HG03066 (cell line): Measurements from ENCODE around the gene MXRA7.
"Not testable (repeated sequence)": the region's sequence is repeated elsewhere in the genome, so short reads cannot be mapped to it uniquely, and the experiment has no call there.

Experiments used
- ATAC-seq: cut with Tn5 transposase; IDR thresholded peaks from one replicate; pipeline ENCODE4 v1.9.1; 2021; ENCODE audit warnings: low read depth; ENCODE audit not compliant: unreplicated experiment

Gene MXRA7

DNA sequence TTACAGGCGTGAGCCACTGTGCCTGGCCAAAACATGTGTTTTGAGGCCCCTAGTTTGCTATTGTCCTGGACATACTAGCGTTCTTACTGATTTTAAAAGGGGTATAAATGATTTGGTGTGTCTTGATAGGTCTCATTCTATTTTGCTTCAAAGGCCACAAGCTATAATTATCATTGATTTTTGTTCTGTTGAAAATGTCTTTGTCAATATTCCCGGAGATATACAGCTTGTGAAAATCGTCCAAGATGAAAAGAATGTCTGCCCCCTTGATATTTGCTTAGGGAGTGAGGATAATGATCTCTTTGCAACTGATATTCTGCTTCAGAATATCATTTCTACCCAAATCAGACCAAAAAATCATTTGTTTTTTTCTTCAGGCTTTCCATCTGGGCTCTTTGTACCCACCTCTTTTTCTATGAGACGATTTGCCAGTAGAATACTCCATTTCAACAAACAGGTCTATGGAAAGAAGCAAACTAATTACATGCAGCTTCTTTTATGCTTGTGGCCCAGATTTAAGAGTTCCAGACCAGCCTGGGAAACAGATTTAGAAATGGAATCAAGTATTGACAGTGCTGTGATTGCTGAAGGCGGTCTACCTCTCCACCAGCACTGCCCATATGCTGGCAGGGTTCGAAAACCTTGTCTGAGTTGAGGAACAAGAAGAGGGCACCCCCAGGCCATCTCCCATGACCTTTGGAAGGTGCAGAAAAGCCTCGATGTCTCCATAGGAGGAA is 53.1 kb downstream of the MXRA7 start:
- ATAC-seq = no peak

DNA sequence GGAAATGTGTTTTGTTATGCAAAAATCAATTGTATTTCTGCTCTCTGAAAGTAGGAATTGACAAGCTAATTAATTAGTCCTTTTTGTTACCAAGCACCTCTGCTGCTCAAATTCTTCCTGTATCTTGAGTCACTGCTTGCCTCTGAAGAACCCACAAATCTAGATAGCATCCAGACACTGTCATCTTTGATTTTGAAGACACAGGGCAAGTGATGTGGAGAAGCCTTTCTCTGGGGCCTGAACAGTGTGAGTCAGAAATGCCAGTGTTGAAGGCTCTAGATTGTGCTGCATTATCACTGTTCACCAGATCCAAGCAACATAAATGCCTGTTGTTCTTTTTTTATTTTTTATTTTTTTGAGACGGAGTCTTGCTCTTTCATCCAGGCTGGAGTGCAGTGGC is 56.4 kb downstream of the MXRA7 start:
- no peak for ATAC-seq

DNA sequence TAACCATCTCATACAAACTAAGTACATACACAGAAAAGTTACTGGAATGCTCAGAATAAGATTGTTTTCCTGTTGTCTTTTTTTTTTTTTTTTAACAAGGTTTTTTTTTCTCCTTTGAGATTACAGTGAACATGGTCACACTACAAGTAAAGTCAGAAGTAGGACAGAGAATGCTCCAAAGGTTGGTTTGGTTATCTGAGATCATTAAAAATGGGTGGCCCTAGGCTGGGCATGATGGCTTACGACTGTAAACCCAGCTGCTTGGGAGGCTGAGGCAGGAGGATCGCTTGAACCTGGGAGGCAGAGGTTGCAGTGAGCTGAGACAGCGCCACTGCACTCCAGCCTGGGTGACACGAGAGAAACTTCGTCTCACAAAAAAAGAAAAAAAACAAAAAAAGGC is 60.3 kb downstream of the MXRA7 start:
- ATAC-seq = no peak

DNA sequence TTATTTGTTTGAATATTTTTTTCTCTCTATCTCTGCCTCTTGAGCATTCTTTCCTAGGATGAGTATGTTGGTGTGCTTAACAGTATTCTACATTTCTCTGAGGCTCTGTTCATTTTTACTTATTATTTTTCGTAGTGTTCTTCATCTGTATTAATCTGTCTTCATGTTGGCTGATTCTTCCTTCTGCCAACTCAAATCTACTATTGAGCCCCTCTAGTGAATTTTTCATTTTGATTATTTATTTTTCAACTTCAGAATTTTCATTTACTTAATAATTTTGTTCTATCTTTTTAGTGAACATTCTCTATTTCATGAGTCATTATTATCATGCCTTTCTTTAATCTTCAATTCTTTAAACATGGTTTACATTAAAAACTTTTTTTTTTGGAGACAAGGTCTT is 64.1 kb downstream of the MXRA7 start:
- ATAC-seq = no peak

DNA sequence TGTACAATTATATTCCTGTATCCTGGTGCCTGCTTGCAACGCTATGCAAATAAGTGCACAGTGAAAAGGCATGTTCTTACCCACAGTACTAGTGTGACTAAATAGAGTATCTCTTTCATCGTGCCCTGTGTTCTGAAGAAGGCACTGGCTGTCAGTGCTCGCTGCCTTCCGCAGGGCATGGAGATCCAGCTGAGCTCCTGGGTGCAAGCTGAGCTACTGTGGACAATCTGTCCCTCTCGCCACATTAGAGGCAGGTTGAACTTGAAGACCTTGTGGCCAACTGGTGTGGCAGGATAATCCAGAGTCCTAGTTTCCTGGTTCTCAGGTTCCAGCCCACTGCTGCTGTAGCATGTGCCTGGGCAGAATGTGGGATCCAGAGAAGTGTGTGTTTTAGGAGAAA is 65.3 kb downstream of the MXRA7 start:
- ATAC-seq = no peak

DNA sequence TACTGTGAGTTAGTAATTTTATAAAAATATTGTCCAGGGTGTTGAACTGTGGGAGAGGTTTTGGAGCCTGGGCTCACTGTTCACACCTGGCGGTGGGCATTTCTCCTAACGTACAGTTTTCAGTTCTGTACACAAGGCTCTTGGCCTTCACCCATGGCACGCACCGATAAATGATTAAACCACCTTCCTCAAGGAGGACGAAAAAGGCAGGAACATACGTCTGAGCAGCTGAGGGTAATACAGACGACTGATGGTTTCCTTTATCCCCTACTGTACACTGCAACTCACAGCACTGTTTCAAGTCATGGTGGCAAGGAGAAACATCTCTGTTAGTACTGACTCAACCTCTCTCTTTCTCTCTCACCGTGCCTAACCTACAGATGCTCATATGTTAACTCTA is 65.8 kb downstream of the MXRA7 start:
- no peak for ATAC-seq

DNA sequence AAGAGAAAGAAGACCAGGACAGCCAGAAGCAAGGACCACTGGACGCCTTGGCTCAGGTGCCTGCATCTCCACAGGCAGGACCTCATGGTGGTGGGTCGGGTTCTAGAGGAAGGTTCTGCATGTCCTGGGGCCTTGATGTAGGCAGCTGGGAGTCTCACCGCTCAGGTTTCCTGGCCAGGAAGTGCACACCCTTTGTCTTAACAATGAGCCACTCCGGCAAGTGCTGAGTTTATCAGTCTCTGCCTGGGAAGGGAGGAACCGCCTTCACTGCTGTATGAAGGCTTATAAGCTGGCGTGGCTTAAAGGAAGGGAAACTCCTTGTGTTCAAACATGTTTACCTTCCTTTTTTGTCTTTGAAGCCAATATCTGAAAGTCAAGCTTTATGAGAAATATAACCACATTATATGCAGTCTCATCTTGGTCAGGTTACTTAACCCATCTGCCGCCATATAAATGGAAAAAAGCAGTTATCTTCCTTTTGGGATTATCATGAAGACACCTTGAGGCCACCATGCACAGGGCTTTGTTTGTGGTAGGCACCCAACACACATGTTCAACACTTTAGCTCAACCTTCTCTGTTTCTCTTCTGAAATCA is 67.1 kb downstream of the MXRA7 start, which contains the start of gene ST6GALNAC1:
TSS of gene ST6GALNAC1 (minus strand) at position 205 of the 596 bp plus-strand sequence. CDS start at position 86, 119 bp downstream.
- ATAC-seq = no peak

DNA sequence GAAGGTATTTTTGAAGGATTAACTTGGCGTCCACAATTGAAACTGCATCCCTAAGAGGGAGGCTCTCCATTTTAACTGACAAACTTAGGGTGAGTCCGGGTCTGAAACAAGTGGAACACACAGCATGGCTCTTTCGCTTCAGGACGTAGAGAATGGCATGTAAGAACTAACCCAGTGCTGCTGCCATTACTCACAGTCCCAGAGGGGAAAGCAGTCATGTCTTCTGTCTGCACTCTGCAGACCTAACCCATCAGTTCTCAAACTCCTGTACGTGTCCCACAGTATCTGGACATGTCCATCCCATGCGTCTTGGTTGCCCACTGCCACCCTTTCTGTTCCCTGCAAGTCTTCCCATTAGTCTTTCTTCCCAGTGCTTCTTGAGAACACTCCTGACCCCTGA is 67.8 kb downstream of the MXRA7 start:
- no peak for ATAC-seq

DNA sequence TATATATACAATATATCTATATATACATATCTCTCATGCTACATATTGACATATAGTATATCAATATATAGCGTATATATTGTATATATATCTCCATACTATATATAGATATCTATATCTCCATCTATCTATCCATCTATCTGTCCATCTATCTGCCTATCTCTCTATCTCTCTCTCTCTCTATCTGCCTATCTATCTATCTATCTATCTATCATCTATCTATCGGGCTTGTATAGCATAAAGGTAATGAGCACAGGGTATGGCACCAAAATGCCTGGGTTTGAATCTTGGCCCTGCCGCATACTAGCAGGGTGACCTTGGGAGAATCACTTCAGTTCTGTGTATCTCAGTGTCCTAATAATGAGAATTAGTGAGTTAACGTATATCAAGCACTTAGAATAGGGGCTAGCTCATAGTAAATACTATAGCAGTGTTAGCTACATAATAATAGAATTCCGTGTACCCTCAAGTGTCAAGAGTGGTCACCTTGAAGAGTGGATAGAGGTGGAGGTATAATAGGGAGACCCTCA is 68.7 kb downstream of the MXRA7 start:
- ATAC-seq = no peak

DNA sequence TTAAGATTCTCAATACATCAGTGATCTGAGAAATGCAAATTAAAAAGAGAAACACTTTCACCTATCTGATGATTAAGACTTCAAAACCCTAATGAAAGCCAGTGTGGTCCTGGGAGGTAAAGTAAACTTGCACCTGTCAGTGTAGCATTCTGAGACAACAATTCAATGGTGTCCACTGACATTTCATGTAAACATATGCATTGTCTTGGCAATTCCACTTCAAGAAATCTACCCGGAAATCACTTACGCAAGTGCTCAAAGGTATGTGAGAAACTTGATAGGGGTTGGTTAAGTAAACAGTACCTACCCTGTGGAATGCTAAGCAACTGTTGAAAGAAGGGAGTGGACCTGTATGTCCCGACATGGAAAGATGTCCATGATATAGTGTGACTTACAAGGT is 69.3 kb downstream of the MXRA7 start:
- ATAC-seq = no peak

DNA sequence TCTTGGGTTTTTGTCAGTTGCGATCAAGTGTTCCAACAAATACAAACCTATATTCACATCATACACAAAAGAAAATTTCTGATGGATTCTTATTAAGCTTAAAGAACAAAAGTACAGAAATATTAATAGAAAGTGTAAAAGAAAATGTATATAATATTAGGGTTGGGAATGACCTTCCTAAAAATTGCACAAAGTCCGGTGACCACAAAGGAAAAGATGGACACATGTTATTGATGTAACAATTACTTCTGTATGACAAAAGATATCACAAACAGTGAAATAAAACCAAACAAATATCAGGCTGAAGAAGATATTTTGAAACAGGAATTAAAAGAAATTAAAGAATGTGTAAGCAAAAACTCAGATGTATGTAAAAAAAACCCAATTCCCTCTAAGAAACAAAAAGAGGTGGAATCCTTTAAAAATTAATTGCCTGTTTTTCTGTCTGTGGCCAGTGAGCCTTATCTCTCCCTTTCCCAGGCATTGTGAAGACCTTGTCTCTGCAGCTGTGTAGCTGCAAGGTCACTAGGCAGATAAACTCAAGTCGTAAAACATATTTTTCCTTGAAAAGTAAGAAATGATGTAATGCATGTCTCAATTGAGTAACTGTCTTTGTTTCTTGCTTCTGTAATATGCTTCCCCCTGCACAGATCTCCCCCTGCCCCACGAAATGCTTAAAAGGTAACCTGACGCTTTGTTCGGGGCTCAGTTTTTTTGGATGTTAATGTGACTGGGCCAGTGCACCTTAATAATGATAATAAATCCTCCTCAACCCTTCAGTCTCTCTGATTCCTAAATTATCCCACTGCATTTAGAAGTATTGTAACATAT is 70.0 kb downstream of the MXRA7 start:
- ATAC-seq = no peak

DNA sequence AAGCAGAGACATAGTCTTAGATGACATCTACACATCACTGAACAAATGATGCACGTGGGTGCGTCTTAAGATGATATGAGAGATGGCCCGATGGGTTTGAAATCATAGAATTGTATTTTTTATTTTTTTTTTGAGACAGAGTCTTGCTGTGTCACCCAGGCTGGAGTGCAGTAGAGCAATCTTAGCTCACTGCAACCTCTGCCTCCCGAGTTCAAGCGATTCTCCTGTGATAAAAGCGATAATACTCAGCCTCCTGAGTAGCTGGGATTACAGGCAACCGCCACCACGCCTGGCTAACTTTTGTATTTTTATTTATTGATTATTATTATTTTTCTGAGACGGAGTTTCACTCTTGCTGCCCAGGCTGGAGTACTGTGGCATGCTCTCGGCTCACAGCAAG is 72.5 kb downstream of the MXRA7 start:
- no peak for ATAC-seq

DNA sequence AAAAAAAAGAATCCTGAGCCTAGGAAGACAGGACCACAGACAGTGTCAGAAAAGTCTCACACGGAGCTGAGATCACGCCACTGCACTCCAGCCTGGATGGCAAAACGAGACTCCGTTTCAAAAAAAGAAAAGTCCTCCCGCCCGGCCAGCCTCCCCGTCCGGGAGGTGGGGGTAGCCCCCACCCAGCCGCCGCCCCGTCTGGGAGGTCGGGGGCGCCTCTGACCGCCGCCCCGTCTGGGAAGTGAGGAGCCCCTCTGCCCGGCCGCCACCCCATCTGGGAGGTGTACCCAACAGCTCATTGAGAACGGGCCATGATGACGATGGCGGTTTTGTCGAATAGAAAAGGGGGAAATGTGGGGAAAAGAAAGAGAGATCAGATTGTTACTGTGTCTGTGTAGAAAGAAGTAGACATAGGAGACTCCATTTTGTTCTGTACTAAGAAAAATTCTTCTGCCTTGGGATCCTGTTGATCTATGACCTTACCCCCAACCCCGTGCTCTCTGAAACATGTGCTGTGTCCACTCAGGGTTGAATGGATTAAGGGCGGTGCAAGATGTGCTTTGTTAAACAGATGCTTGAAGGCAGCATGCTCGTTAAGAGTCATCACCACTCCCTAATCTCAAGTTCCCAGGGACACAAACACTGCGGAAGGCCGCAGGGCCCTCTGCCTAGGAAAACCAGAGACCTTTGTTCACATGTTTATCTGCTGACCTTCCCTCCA is 74.1 kb downstream of the MXRA7 start:
- ATAC-seq = not testable (repeated sequence)

DNA sequence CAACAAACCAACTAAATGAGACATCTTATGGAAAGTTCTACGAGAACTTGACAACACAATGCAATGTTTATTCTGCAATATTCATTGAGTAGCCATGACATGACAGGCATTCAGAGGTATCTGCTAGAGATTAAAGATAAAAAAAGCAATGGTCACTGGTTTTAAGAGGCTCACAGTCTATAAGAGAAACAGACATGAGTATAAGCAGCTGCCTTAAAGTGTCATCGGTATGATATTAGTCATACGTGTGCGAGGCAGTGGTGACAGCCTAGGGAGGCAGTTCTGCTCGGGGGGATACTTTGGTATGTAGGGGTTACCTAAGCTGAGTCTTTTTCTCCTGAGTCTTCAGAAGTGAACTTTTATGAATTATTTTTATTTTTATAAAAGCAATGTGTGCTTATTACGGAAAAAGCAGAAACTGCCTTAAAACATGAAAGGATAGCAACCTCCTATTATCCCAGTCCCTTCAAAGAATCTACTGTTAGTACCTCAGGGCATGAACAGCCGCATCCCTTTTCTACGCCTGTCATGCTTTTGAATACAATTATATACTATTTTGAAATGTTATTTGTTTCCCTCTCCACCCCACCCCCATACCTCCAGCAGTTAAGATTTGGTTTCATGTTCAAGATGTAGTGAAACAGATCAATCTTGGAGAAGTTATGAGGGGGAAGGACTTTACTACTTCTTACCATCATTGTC is 75.0 kb downstream of the MXRA7 start:
- ATAC-seq = no peak

DNA sequence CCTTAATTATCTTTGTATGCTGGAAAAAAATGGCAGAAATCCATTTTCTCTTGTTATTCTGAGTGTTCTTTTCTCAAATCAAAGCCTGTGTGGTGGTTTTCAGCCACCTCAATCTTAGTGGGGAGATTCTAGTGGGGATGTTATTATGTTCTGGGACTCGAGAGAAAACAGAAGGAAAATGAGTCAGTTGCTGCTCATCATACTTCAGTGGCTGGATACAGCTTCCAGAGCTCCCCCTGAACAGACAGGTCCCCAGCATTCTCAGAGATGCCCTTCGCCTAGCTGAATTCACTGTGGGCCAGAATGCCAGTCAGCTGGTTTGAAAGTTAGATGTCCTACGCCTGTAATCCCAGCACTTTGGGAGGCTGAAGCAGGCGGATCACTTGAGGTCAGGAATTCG is 75.7 kb downstream of the MXRA7 start:
- ATAC-seq = no peak

DNA sequence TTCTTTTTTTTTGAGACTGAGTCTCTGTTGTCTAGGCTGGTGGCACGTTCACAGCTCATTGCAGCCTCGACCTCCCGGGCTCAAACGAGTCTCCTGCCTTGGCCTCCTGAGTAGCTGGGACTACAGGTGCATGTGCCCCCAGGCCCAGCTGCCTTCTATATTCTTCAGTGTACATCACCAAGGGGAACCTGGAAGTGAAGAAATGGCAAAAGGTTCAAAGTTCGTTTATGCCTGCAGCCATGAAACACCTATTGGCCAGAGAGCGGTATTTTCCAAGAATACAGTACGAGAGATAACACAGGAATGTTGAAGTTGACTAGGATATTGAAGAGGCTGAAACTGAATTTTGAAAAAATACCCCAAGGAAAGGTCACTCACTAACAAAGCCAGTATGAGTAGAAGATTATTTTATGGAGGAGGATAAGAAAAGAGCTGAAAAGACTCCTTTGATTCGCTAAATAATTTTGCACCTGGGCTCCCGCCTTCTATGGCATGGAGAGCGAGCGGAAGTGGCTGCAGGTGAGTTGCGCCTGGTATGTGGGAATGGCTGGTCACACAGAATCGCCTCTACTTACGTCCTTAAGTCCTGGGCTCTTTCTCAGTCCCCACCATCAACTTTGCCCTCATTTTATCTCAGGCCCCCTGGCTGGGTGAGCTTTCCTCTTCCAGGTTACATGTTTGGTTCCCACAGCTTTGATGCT is 77.0 kb downstream of the MXRA7 start:
- ATAC-seq = no peak

DNA sequence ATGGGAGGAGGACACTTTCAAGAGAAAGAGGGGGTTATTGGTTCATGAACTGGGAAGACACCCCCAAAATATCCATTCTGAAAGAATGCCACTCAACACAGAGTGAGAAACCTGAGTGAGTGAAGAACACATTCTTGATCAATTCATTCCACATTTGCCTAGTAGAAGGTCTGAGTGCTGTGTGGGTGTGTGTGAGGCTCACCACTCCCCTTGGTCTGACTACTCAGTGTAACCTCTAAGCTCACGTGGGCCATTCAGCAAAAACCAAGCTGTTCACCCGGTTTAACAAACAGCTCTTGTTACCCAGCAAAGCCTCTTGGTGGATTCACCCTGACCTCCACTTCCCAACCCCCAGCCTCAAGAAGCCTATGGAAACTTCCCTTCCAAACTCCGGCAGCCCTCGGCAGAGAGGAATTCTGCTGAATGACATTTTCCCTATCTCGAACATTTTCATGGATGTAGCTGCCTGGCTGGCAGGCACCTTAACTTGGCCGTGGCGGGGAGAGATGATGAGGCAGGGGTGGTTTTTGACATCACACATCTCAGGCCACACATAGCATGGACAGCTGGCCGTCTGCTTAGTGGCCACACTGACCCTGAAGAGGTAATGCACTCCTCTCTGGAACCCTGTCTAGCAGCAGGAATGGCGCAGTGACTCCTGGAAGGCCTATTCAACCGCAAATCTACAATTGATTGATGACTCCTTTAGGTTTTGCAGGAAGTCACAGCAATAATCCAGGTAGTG is 78.8 kb downstream of the MXRA7 start:
- ATAC-seq = no peak

DNA sequence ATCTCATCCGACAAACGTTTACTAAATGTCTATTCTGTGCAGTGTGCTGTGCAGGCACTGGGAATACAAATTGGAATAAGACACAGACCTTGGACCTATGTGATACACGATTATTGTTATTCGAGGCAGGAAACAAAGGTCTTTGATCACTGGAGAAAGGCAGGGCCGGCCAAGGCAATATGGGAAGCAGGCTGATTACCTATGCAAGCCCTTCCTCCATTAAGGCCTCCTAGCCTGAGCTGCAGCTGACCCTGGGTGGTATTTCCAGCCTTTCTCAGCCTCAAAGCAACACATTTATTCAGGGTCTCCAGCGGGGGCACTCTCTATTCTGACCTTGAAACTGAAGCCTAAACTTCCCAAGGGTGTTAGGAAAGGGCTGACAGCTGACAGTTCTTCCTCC is 80.6 kb downstream of the MXRA7 start:
- ATAC-seq = no peak
